GM10266 (cell line): ENCODE measurements around the gene DHX16.
A peak's percentile ranks its signal among the peaks of the same experiment; 100 is the strongest.

ENCODE experiments used
- DNase-seq: peaks from one replicate; pipeline ENCODE4 v3.0.0; 2012; ENCODE audit errors: extremely low spot score
- CTCF ChIP-seq: IDR thresholded peaks from 2 replicates; pipeline ENCODE4 v1.5.1; 2012; ENCODE audit warnings: mild to moderate bottlenecking, low read depth; ENCODE audit not compliant: control insufficient read depth, insufficient read depth; ENCODE audit errors: missing control alignments

Gene DHX16

GRCh38 chr6:30691208-30691847 is 18.5 kb upstream of the DHX16 start:
- DNase-seq, result no peak
- TF ChIP-seq CTCF, result no peak

GRCh38 chr6:30690403-30691207 is 17.8 kb upstream of the DHX16 start, which contains the start of gene NRM:
TSS of gene NRM (minus strand) at chr6:30690984. CDS start at chr6:30690974, 10 bp downstream.
- DNase-seq, result peak; percentile 86
- TF ChIP-seq CTCF, result no peak

GRCh38 chr6:30689985-30690384 is 17.2 kb upstream of the DHX16 start:
- peak; percentile 5 for DNase-seq
- no peak for TF ChIP-seq CTCF

- TF ChIP-seq CTCF, result no peak
- DNase-seq, result no peak
Observed at GRCh38 chr6:30689022-30689865, 16.4 kb upstream of the DHX16 start.

GRCh38 chr6:30688569-30688968 is 15.8 kb upstream of the DHX16 start:
- TF ChIP-seq CTCF, result peak; percentile 52
- DNase-seq, result no peak

GRCh38 chr6:30687659-30688431 is 15.0 kb upstream of the DHX16 start:
- no peak for TF ChIP-seq CTCF
- DNase-seq, result no peak
